Measurements from ENCODE around the gene S100G. TPM values are rescaled to one million over a fixed set of nuclear protein-coding genes. Genes with fewer than 3 reads are reported as not detected.
A peak's percentile ranks its signal among the peaks of the same experiment; 100 is the strongest.
"Not testable (repeated sequence)": the region's sequence is repeated elsewhere in the genome, so short reads cannot be mapped to it uniquely, and the experiment has no call there.

S100G gene
- total RNA-seq: not detected

- TF ChIP-seq POLR2A (IDR thresholded peaks at IDR 0.05) (no peak), CTCF (IDR thresholded peaks at IDR 0.05) (no peak)
- Histone ChIP-seq H3K27me3 (no peaks in the 10 kb centered on the region), H3K9me3 (no peaks in the 10 kb centered on the region), H3K4me3 (no peak within 1 kb of the TSS), H3K27ac (no peak within 1 kb of the TSS), H3K4me1 (peaks cover 7% of the 10 kb centered on the region), H3K36me3 (replicated peaks in 1 of 2; ENCODE audit: insufficient read depth in 1 of 2, low read depth in 2 of 2) (no peaks in the 10 kb centered on the region)
- DNase-seq (no peak), ATAC-seq (no peak)
- intact Hi-C loops (cut with DNase I): no loop called here
- WGBS, 2 donors: 96% methylated on average over 4 of the region's 4 CpGs
Observed at GRCh38 chrX:16649858-16650257, at the start of gene S100G. TSS of gene S100G (plus strand) at chrX:16650158. CDS start at chrX:16651007, 849 bp downstream.

GRCh38 chrX:16601885-16602284 is 48.1 kb upstream of the S100G start:
- Histone ChIP-seq H3K36me3 (replicated peaks in 1 of 2; ENCODE audit: insufficient read depth in 1 of 2, low read depth in 2 of 2) (no peaks in the 10 kb centered on the region), H3K4me3 (no peak overlapping the region), H3K27me3 (no peaks in the 10 kb centered on the region), H3K4me1 (peaks cover 14% of the 10 kb centered on the region), H3K27ac (no peak overlapping the region), H3K9me3 (no peaks in the 10 kb centered on the region)
- DNase-seq: no peak
- intact Hi-C loops (cut with DNase I): no loop called here
- ATAC-seq: no peak
- 78 to 80% methylated on average over 3 to 4 of the region's 4 CpGs for WGBS, 2 donors
- TF ChIP-seq CTCF (IDR thresholded peaks at IDR 0.05) (no peak), POLR2A (IDR thresholded peaks at IDR 0.05) (no peak)

GRCh38 chrX:16603235-16603634 is 46.7 kb upstream of the S100G start:
- 89 to 98% methylated on average over 1 to 6 of the region's 6 CpGs for WGBS, 2 donors
- H3K36me3 ChIP-seq (replicated peaks in 1 of 2; ENCODE audit: insufficient read depth in 1 of 2, low read depth in 2 of 2); H3K27me3 ChIP-seq; H3K4me3 ChIP-seq; ATAC-seq; DNase-seq; H3K27ac ChIP-seq; H3K9me3 ChIP-seq; intact Hi-C loops (cut with DNase I): not testable (repeated sequence)
- H3K4me1 ChIP-seq: peaks cover 14% of the 10 kb centered on the region

GRCh38 chrX:16603822-16604221 is 46.1 kb upstream of the S100G start:
- H3K27ac ChIP-seq: peak overlapping the region in 1 of 4 donors; percentile 69
- intact Hi-C loops (cut with DNase I): no loop called here
- H3K36me3 ChIP-seq (replicated peaks in 1 of 2; ENCODE audit: insufficient read depth in 1 of 2, low read depth in 2 of 2): no peaks in the 10 kb centered on the region
- no peak for DNase-seq
- no peaks in the 10 kb centered on the region for H3K9me3 ChIP-seq
- 74 to 90% methylated on average over 4 of the region's 4 CpGs for WGBS, 2 donors
- TF ChIP-seq CTCF (IDR thresholded peaks at IDR 0.05) (no peak), POLR2A (IDR thresholded peaks at IDR 0.05) (no peak)
- ATAC-seq: no peak
- no peak overlapping the region for H3K4me3 ChIP-seq
- H3K27me3 ChIP-seq: no peaks in the 10 kb centered on the region
- H3K4me1 ChIP-seq: peaks cover 14% of the 10 kb centered on the region

- peak in 1 of 4 donors; percentile 12 for DNase-seq
- Histone ChIP-seq H3K36me3 (replicated peaks in 1 of 2; ENCODE audit: insufficient read depth in 1 of 2, low read depth in 2 of 2) (no peaks in the 10 kb centered on the region), H3K27me3 (no peaks in the 10 kb centered on the region), H3K9me3 (no peaks in the 10 kb centered on the region), H3K4me1 (peaks cover 14% of the 10 kb centered on the region), H3K4me3 (no peak overlapping the region), H3K27ac (peak overlapping the region in 1 of 4 donors; percentile 69)
- peak; percentile 30 for ATAC-seq
- intact Hi-C loops (cut with DNase I): no loop called here
- TF ChIP-seq POLR2A (IDR thresholded peaks at IDR 0.05): no peak
- TF ChIP-seq CTCF (IDR thresholded peaks at IDR 0.05): no peak
- 56 to 60% methylated on average over 2 of the region's 2 CpGs for WGBS, 2 donors
Observed at GRCh38 chrX:16604337-16604736, 45.6 kb upstream of the S100G start.

Data from body of pancreas (tissue), 4 donors.